PFSK-1 (cell line): ENCODE results near the gene SLC35G1.

Experiments
- FOXP2 ChIP-seq: optimal IDR thresholded peaks from 2 replicates; pipeline ENCODE3; 2011; ENCODE audit warnings: borderline replicate concordance, control low read depth, inconsistent platforms; ENCODE audit not compliant: insufficient read depth; ENCODE audit errors: extremely low read length, extremely low read depth
- POLR2AphosphoS5 ChIP-seq: IDR thresholded peaks from 2 replicates; pipeline ENCODE4 v1.6.1; 2012; ENCODE audit warnings: low read depth, mild to moderate bottlenecking, control low read depth, low read length, moderate library complexity
- SIN3A ChIP-seq: IDR thresholded peaks from 2 replicates; pipeline ENCODE4 v1.6.1; 2012; ENCODE audit warnings: mild to moderate bottlenecking, low read length, moderate library complexity, borderline replicate concordance; ENCODE audit not compliant: insufficient read depth
- TAF1 ChIP-seq: IDR thresholded peaks from 2 replicates; pipeline ENCODE4 v1.6.1; 2012; ENCODE audit warnings: low read length, control low read depth, borderline replicate concordance; ENCODE audit not compliant: insufficient read depth
- TF ChIP-seq, protein P1 (sequence below), 2 experiments: IDR thresholded peaks; 2 replicates each; pipeline versions ENCODE4 v1.6.1 to v1.8.0; 2011 to 2012; ENCODE audit warnings: low read depth in 2 of 2, low read length in 2 of 2, control low read depth in 1 of 2, inconsistent platforms in 1 of 2, mild to moderate bottlenecking in 1 of 2, moderate library complexity in 1 of 2; ENCODE audit not compliant: insufficient read depth in 1 of 2

The SLC35G1 gene

DNA sequence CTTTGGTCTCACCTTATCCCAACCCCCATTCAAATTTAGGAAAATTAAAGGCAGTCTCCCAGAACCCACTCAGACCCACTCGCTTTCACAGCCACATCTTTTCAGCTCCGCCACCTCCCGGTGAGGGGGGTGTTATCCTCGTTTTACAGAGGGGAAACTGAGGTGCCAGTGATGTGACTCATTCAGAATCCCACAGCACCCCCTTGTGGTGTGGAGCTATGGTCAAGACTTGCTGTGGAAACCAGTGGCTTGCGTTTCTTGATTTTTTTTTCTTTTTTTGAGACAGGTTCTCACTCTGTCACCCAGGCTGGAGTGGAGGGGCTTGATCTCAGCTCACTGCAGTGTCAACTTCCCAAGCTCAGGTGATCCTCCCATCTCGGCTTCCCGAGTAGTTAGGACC is 27.6 kb downstream of the SLC35G1 start:
- no peak for TF ChIP-seq TAF1
- no peak for TF ChIP-seq FOXP2
- no peak for TF ChIP-seq POLR2AphosphoS5
- no peak for TF ChIP-seq SIN3A
- TF ChIP-seq, protein P1, sequence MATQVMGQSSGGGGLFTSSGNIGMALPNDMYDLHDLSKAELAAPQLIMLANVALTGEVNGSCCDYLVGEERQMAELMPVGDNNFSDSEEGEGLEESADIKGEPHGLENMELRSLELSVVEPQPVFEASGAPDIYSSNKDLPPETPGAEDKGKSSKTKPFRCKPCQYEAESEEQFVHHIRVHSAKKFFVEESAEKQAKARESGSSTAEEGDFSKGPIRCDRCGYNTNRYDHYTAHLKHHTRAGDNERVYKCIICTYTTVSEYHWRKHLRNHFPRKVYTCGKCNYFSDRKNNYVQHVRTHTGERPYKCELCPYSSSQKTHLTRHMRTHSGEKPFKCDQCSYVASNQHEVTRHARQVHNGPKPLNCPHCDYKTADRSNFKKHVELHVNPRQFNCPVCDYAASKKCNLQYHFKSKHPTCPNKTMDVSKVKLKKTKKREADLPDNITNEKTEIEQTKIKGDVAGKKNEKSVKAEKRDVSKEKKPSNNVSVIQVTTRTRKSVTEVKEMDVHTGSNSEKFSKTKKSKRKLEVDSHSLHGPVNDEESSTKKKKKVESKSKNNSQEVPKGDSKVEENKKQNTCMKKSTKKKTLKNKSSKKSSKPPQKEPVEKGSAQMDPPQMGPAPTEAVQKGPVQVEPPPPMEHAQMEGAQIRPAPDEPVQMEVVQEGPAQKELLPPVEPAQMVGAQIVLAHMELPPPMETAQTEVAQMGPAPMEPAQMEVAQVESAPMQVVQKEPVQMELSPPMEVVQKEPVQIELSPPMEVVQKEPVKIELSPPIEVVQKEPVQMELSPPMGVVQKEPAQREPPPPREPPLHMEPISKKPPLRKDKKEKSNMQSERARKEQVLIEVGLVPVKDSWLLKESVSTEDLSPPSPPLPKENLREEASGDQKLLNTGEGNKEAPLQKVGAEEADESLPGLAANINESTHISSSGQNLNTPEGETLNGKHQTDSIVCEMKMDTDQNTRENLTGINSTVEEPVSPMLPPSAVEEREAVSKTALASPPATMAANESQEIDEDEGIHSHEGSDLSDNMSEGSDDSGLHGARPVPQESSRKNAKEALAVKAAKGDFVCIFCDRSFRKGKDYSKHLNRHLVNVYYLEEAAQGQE (IDR thresholded peaks at IDR 0.05; ENCODE audit: insufficient read depth in 1 of 2, low read depth in 2 of 2, low read length in 2 of 2): no peak

DNA sequence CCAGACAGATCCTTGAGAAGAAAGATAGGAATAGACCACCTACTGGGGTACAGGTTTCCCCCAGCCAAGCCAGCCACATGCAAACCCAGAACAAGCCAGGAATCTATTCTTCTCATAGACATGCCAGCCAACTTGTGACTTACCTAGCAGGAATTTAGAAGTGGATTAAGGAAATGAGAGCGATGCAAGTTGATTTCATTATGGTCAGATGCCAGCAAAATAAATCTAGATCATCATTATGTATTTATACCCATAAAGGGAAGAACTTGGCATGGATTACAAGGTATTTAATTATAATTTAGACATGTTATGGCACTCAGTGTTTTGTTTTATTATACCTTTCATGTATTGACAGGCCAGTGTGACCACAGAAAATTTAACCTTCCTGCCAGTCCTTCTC is 32.8 kb downstream of the SLC35G1 start:
- TF ChIP-seq FOXP2 (no peak), TAF1 (no peak), SIN3A (no peak), POLR2AphosphoS5 (no peak)
- TF ChIP-seq, protein P1 (IDR thresholded peaks at IDR 0.05; ENCODE audit: insufficient read depth in 1 of 2, low read depth in 2 of 2, low read length in 2 of 2): no peak

DNA sequence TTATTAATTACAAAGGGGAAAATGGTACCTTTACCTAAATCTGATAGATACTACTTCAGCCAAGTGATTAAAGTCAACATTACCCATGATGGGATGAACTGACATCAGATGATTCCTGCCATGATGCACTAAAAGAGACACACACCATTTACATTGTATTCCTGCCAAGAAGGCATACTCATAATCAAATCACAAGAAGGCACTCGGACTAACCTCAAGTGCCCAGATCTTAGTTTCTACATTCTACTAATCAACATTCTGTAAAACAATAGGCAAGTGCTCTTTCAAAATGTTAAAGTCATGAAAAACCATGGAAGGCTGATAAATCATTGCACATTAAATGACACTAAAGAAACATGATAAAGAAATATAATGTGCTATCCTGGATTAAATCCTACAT is 44.4 kb downstream of the SLC35G1 start:
- no peak for TF ChIP-seq TAF1
- TF ChIP-seq FOXP2: no peak
- TF ChIP-seq POLR2AphosphoS5: no peak
- TF ChIP-seq, protein P1 (IDR thresholded peaks at IDR 0.05; ENCODE audit: insufficient read depth in 1 of 2, low read depth in 2 of 2, low read length in 2 of 2): no peak
- no peak for TF ChIP-seq SIN3A

DNA sequence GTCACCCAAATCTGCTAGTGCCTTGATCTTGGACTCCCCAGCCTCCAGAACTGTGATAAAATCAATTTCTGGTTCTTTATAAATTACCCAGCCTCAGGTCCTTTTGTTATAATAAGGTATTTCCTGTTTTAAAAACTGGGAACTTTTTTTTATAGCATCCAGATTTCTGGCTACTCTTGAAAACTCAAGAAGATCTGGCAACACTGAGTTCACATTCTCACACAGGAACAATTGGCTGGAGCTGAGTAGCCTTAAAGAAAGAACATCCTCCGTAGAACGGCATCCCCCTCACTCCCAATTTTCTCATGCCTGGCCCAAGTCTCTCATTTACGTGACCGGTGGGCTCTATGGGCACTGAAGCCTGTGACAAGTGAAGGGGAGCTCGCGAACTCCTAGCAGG is 47.1 kb downstream of the SLC35G1 start:
- TF ChIP-seq, protein P1 (IDR thresholded peaks at IDR 0.05; ENCODE audit: insufficient read depth in 1 of 2, low read depth in 2 of 2, low read length in 2 of 2): no peak
- TF ChIP-seq SIN3A: no peak

DNA sequence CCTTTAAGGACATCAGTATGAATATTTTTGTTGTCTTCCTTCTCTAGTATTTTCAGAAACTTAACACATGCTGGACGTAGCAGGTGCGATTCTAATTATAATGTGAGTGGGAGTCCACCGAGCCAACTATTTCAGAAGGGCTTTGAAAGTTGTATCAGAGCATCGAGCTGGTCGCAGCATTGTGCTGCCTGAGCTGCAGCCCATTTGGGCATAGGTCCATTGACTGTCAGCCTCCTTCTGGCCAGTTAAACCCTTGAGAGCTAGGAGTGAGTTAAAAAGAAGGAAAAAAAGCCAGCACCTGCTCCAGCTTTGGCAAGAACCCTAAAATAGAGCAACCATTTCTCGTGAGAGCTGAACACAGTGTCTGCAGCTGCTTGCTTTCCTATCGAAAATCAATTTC is 47.8 kb downstream of the SLC35G1 start:
- TF ChIP-seq POLR2AphosphoS5: no peak
- TF ChIP-seq SIN3A: no peak
- TF ChIP-seq FOXP2: no peak
- TF ChIP-seq, protein P1 (IDR thresholded peaks at IDR 0.05; ENCODE audit: insufficient read depth in 1 of 2, low read depth in 2 of 2, low read length in 2 of 2): no peak
- TF ChIP-seq TAF1: no peak
